ENCODE measurements around the gene KCTD20. TPM values are rescaled to one million over a fixed set of nuclear protein-coding genes. Genes with fewer than 3 reads are reported as not detected.
A peak's percentile ranks its signal among the peaks of the same experiment; 100 is the strongest.

The KCTD20 gene
- total and polyA plus RNA-seq, 2 of the 13 experiments (the other 11 are each of a cell fraction or from before 2014, with no cell fraction given), result 52.7 to 67.1 TPM

- peak; percentile 96 for TF ChIP-seq ZNF687 (CRISPR knock-in tag; IDR thresholded peaks at IDR 0.05)
- TF ChIP-seq ZFP36 (IDR thresholded peaks at IDR 0.05; ENCODE audit: borderline replicate concordance, low read depth, low read length, partially characterized antibody), result peak; percentile 2
- 0 out of 2 replicates have a peak, but pooled peaks have one; percentile 43 for TF ChIP-seq REL (CRISPR knock-in tag; conservative IDR thresholded peaks at IDR 0.05)
- TF ChIP-seq KLF9 (CRISPR knock-in tag; IDR thresholded peaks at IDR 0.05; ENCODE audit: low read depth), result no peak
- peak; percentile 96 for TF ChIP-seq KDM5B (CRISPR knock-in tag; IDR thresholded peaks at IDR 0.05; ENCODE audit: borderline replicate concordance)
- peak; percentile 45 for TF ChIP-seq ZEB1 (IDR thresholded peaks at IDR 0.05; ENCODE audit: insufficient replicate concordance, low read depth)
- peak; percentile 80; the same call in 1 of the 2 replicates for TF ChIP-seq FOXK1 (CRISPR knock-in tag; IDR thresholded peaks at IDR 0.05; ENCODE audit: borderline replicate concordance, low read depth)
- TF ChIP-seq NR3C1 (CRISPR knock-in tag; IDR thresholded peaks at IDR 0.05), result no peak
- 0 out of 2 replicates have a peak, but pooled peaks have one; percentile 60 for TF ChIP-seq ZNF839 (CRISPR knock-in tag; IDR thresholded peaks at IDR 0.05; ENCODE audit: borderline replicate concordance)
- no peak for TF ChIP-seq LRRFIP1 (CRISPR knock-in tag; conservative IDR thresholded peaks at IDR 0.05)
- peak; percentile 50 for TF ChIP-seq RBM39 (IDR thresholded peaks at IDR 0.05; ENCODE audit: low read depth, low read length, poor library complexity, severe bottlenecking)
- TF ChIP-seq PTBP1 (IDR thresholded peaks at IDR 0.05; ENCODE audit: low read depth, low read length, poor library complexity, severe bottlenecking), result peak; percentile 21
- peak; percentile 67 for TF ChIP-seq ZBTB21 (CRISPR knock-in tag; IDR thresholded peaks at IDR 0.05)
- peak; percentile 62; the same call in 1 of the 2 replicates for TF ChIP-seq ZNF430 (CRISPR knock-in tag; IDR thresholded peaks at IDR 0.05)
- 0 out of 2 replicates have a peak, but pooled peaks have one; percentile 18 for TF ChIP-seq CREBL2 (CRISPR knock-in tag; IDR thresholded peaks at IDR 0.05; ENCODE audit: borderline replicate concordance)
- peak; percentile 77 for TF ChIP-seq KMT2B (CRISPR knock-in tag; IDR thresholded peaks at IDR 0.05)
- TF ChIP-seq RAD21 (CRISPR knock-in tag; IDR thresholded peaks at IDR 0.05), result peak; percentile 66
- TF ChIP-seq NFE2 (CRISPR knock-in tag; IDR thresholded peaks at IDR 0.05), result 0 out of 2 replicates have a peak, but pooled peaks have one; percentile 4
- TF ChIP-seq BRCA1 (CRISPR knock-in tag; IDR thresholded peaks at IDR 0.05), result no peak
- no peak for TF ChIP-seq ZBTB34 (CRISPR knock-in tag; IDR thresholded peaks at IDR 0.05)
- peak; percentile 93 for TF ChIP-seq SKI (IDR thresholded peaks at IDR 0.05; ENCODE audit: partially characterized antibody)
Measured at GRCh38 chr6:36442671-36443470, at the start of gene KCTD20, which contains the start of gene PXT1 (continued).

All from HepG2 (cell line).